GF-D8 (cell line): ENCODE data around the gene CLDN7.

Experiments used
- DNase-seq: peaks from one replicate; lab custom pipeline; 2025; lab: John Stamatoyannopoulos, UW

Gene CLDN7

GRCh38 chr17:7262192-7262934 lies at the start of gene CLDN7:
Gene CLDN7 (minus strand): TSS chr17:7262478. CDS start chr17:7262043, 435 bp downstream.
- no peak for DNase-seq

- DNase-seq, result no peak
These were observed 48.9 kb upstream of the CLDN7 start for GRCh38 chr17:7311110-7311705.

GRCh38 chr17:7309628-7310027 lies 47.4 kb upstream of the CLDN7 start:
- DNase-seq, result no peak

- DNase-seq, result peak; percentile 16
These were observed 46.6 kb upstream of the CLDN7 start for GRCh38 chr17:7308625-7309433.

- DNase-seq, result no peak
These were observed 45.7 kb upstream of the CLDN7 start for GRCh38 chr17:7307686-7308624.

GRCh38 chr17:7306911-7307685 lies 44.8 kb upstream of the CLDN7 start, which contains the start of gene EIF5A:
Gene EIF5A (plus strand): TSS chr17:7307628. CDS start chr17:7309636, 2,008 bp downstream.
- DNase-seq, result peak; percentile 94

GRCh38 chr17:7304179-7304578 lies 41.9 kb upstream of the CLDN7 start:
- DNase-seq, result no peak

GRCh38 chr17:7296189-7296861 lies 34.0 kb upstream of the CLDN7 start:
- DNase-seq, result peak; percentile 20

- no peak for DNase-seq
These were observed 33.2 kb upstream of the CLDN7 start for GRCh38 chr17:7295230-7296180.

GRCh38 chr17:7294614-7295153 lies 32.4 kb upstream of the CLDN7 start, which contains the start of gene YBX2:
Gene YBX2 (minus strand): TSS chr17:7294639. CDS start chr17:7294500, 139 bp downstream.
- peak; percentile 61 for DNase-seq

- no peak for DNase-seq
These were observed 31.7 kb upstream of the CLDN7 start for GRCh38 chr17:7293816-7294613.

- no peak for DNase-seq
These were observed 30.9 kb upstream of the CLDN7 start for GRCh38 chr17:7293159-7293558.

GRCh38 chr17:7292729-7293128 lies 30.5 kb upstream of the CLDN7 start:
- no peak for DNase-seq

GRCh38 chr17:7292194-7292593 lies 29.9 kb upstream of the CLDN7 start:
- DNase-seq, result no peak

GRCh38 chr17:7290685-7291084 lies 28.4 kb upstream of the CLDN7 start:
- no peak for DNase-seq

- no peak for DNase-seq
These were observed 27.9 kb upstream of the CLDN7 start for GRCh38 chr17:7290166-7290565.

GRCh38 chr17:7289256-7290032 lies 27.2 kb upstream of the CLDN7 start:
- no peak for DNase-seq
